Skeletal muscle tissue (tissue), 4 donors: ENCODE results near the gene SHE. TPM values are rescaled to one million over a fixed set of nuclear protein-coding genes. Genes with fewer than 3 reads are reported as not detected.
A peak's percentile ranks its signal among the peaks of the same experiment; 100 is the strongest.
"Not testable (repeated sequence)": the region's sequence is repeated elsewhere in the genome, so short reads cannot be mapped to it uniquely, and the experiment has no call there.

ENCODE experiments used
- H3K27ac ChIP-seq: one replicate; pipeline ENCODE4 v1.7.0; 2013; ENCODE audit warnings: mild to moderate bottlenecking, low read depth, low read length, inconsistent platforms
- H3K27me3 ChIP-seq, 3 donors: one replicate each; pipeline ENCODE4 v1.7.0; 2013; ENCODE audit warnings: low read length in 3 of 3; ENCODE audit not compliant: control insufficient read depth in 3 of 3, insufficient read depth in 3 of 3
- H3K36me3 ChIP-seq, 3 donors: one replicate each; pipeline ENCODE4 v1.7.0; 2013; ENCODE audit warnings: low read length in 3 of 3; ENCODE audit not compliant: control insufficient read depth in 3 of 3, insufficient read depth in 3 of 3
- H3K4me1 ChIP-seq, 3 donors: one replicate each; pipeline ENCODE4 v1.7.0; 2013; ENCODE audit warnings: low read length in 3 of 3, mild to moderate bottlenecking in 3 of 3; ENCODE audit not compliant: control insufficient read depth in 3 of 3, insufficient read depth in 3 of 3
- H3K4me3 ChIP-seq, 3 donors: one replicate each; pipeline ENCODE4 v1.7.0; 2013; ENCODE audit warnings: low read length in 3 of 3
- H3K9ac ChIP-seq, 3 donors: one replicate each; pipeline ENCODE4 v1.7.0; 2013; ENCODE audit warnings: low read length in 3 of 3, mild to moderate bottlenecking in 3 of 3, moderate library complexity in 2 of 3, low read depth in 1 of 3
- H3K9me3 ChIP-seq, 3 donors: one replicate each; pipeline ENCODE4 v1.7.0; 2013; ENCODE audit warnings: low read length in 3 of 3; ENCODE audit not compliant: control insufficient read depth in 3 of 3
- total RNA-seq: library from RNA; depleted of rRNA; stranded (reverse); fragments of >200 nt; gene quantifications from one replicate; pipeline ENCODE4 v1.2.3, GENCODE V29; 2014
- donor health status: Osteomylitis.

The SHE gene
- total RNA-seq, 1 donor from 2014 or later = 8.4 TPM

GRCh38 chr1:154539486-154540483 is 37.6 kb upstream of the SHE start:
- Histone ChIP-seq H3K9ac (no peak overlapping the region), H3K4me1 (no peaks in the 10 kb centered on the region), H3K27me3 (peaks cover 4 to 21% (median 7%) of the 10 kb centered on the region in 3 donors), H3K27ac (no peak overlapping the region), H3K4me3 (no peak overlapping the region), H3K36me3 (no peaks in the 10 kb centered on the region), H3K9me3 (no peaks in the 10 kb centered on the region)

- no peaks in the 10 kb centered on the region for H3K9me3 ChIP-seq
- H3K4me1 ChIP-seq = no peaks in the 10 kb centered on the region
- no peak overlapping the region for H3K9ac ChIP-seq
- no peak overlapping the region for H3K4me3 ChIP-seq
- no peak overlapping the region for H3K27ac ChIP-seq
- no peaks in the 10 kb centered on the region for H3K36me3 ChIP-seq
- peaks cover 0 to 13% (median 7%) of the 10 kb centered on the region in 3 donors for H3K27me3 ChIP-seq
Observed at GRCh38 chr1:154536570-154536969, 34.4 kb upstream of the SHE start.

- Histone ChIP-seq H3K27ac (no peak overlapping the region), H3K4me1 (no peaks in the 10 kb centered on the region), H3K36me3 (no peaks in the 10 kb centered on the region), H3K27me3 (peaks cover 0 to 3% (median 0%) of the 10 kb centered on the region in 3 donors), H3K9me3 (no peaks in the 10 kb centered on the region), H3K4me3 (no peak overlapping the region), H3K9ac (no peak overlapping the region)
Observed at GRCh38 chr1:154533952-154534844, 32.0 kb upstream of the SHE start.

- H3K27me3 ChIP-seq, H3K27ac ChIP-seq, H3K4me1 ChIP-seq, H3K36me3 ChIP-seq, H3K4me3 ChIP-seq, H3K9ac ChIP-seq, H3K9me3 ChIP-seq: not testable (repeated sequence)
Observed at GRCh38 chr1:154531950-154532349, 29.7 kb upstream of the SHE start.

- H3K9ac ChIP-seq = no peak overlapping the region
- no peak overlapping the region for H3K4me3 ChIP-seq
- H3K36me3 ChIP-seq = no peaks in the 10 kb centered on the region
- H3K27me3 ChIP-seq = peaks cover 0 to 3% (median 0%) of the 10 kb centered on the region in 3 donors
- H3K27ac ChIP-seq = no peak overlapping the region
- H3K9me3 ChIP-seq = no peaks in the 10 kb centered on the region
- no peaks in the 10 kb centered on the region for H3K4me1 ChIP-seq
Observed at GRCh38 chr1:154529308-154529707, 27.1 kb upstream of the SHE start.

GRCh38 chr1:154527192-154527591 is 25.0 kb upstream of the SHE start:
- no peaks in the 10 kb centered on the region for H3K9me3 ChIP-seq
- H3K27me3 ChIP-seq = peaks cover 0 to under 1% (median 0%) of the 10 kb centered on the region in 3 donors
- H3K4me3 ChIP-seq = no peak overlapping the region
- H3K4me1 ChIP-seq = no peaks in the 10 kb centered on the region
- peaks cover 0 to 2% (median 0%) of the 10 kb centered on the region in 3 donors for H3K36me3 ChIP-seq
- no peak overlapping the region for H3K9ac ChIP-seq
- no peak overlapping the region for H3K27ac ChIP-seq

- no peak overlapping the region for H3K9ac ChIP-seq
- H3K27ac ChIP-seq = no peak overlapping the region
Observed at GRCh38 chr1:154524881-154525280, 22.7 kb upstream of the SHE start.

GRCh38 chr1:154521695-154522094 is 19.5 kb upstream of the SHE start:
- H3K27ac ChIP-seq = no peak overlapping the region
- H3K9me3 ChIP-seq = no peaks in the 10 kb centered on the region
- H3K4me1 ChIP-seq = peaks cover 0 to 9% (median 0%) of the 10 kb centered on the region in 3 donors

More at GRCh38 chr1:154524881-154525280, 22.7 kb upstream of the SHE start:
- H3K36me3 ChIP-seq = peaks cover 0 to 2% (median 0%) of the 10 kb centered on the region in 3 donors
- H3K4me1 ChIP-seq = peaks cover 0 to 7% (median 0%) of the 10 kb centered on the region in 3 donors
- no peaks in the 10 kb centered on the region for H3K9me3 ChIP-seq
- peaks cover 0 to 5% (median 0%) of the 10 kb centered on the region in 3 donors for H3K27me3 ChIP-seq
- H3K4me3 ChIP-seq = no peak overlapping the region

GRCh38 chr1:154520333-154520732 is 18.1 kb upstream of the SHE start:
- H3K4me1 ChIP-seq = peaks cover 0 to 9% (median 0%) of the 10 kb centered on the region in 3 donors
- H3K4me3 ChIP-seq = no peak overlapping the region
- peak overlapping the region; percentile 36 for H3K27ac ChIP-seq
- peaks cover 0 to 6% (median 0%) of the 10 kb centered on the region in 3 donors for H3K27me3 ChIP-seq
- H3K9ac ChIP-seq = no peak overlapping the region
- H3K9me3 ChIP-seq = no peaks in the 10 kb centered on the region
- H3K36me3 ChIP-seq = peaks cover 0 to 2% (median 0%) of the 10 kb centered on the region in 3 donors

More at GRCh38 chr1:154521695-154522094, 19.5 kb upstream of the SHE start:
- no peak overlapping the region for H3K4me3 ChIP-seq
- no peak overlapping the region for H3K9ac ChIP-seq
- H3K36me3 ChIP-seq = peaks cover 0 to 2% (median 0%) of the 10 kb centered on the region in 3 donors
- H3K27me3 ChIP-seq = peaks cover 0 to 5% (median 0%) of the 10 kb centered on the region in 3 donors
